Activated CD8-positive, alpha-beta T cell treated with anti-CD3 and anti-CD28 coated beads for 36 hours (primary cell): ENCODE data around the gene CXXC4. TPM values are rescaled to one million over a fixed set of nuclear protein-coding genes. Genes with fewer than 3 reads are reported as not detected.

Source experiments
- ATAC-seq: fragments of 200-7000 bp; cut with Tn5 transposase; one replicate; pipeline ENCODE4 v1.10.0; 2021; ENCODE audit warnings: mild to moderate bottlenecking, moderate library complexity
- CTCF ChIA-PET: fragments of 350-600 bp; sonication (Branson Sonifier 250); formaldehyde crosslinking; loops from one replicate; lab custom pipeline; 2021; ENCODE audit warnings: antibody characterized with exemption; lab: Charles Lee
- POLR2A ChIA-PET: fragments of 350-600 bp; sonication (Branson Sonifier 250); formaldehyde crosslinking; loops from one replicate; lab custom pipeline; 2021; ENCODE audit warnings: antibody characterized with exemption; lab: Charles Lee
- DNase-seq: peaks from one replicate; pipeline ENCODE4 v3.0.0-alpha.2; 2020
- H3K27ac Mint-ChIP-seq: one replicate; pipeline ENCODE4 v1.8.0; 2021; ENCODE audit warnings: mild to moderate bottlenecking, mixed read lengths
- H3K27me3 Mint-ChIP-seq: one replicate; pipeline ENCODE4 v1.8.0; 2021; ENCODE audit warnings: mixed read lengths
- H3K36me3 Mint-ChIP-seq: one replicate; pipeline ENCODE4 v1.8.0; 2021; ENCODE audit warnings: low read depth, mixed read lengths
- H3K4me1 Mint-ChIP-seq: one replicate; pipeline ENCODE4 v1.8.0; 2021; ENCODE audit warnings: low read depth, mixed read lengths
- H3K4me3 Mint-ChIP-seq: one replicate; pipeline ENCODE4 v1.8.0; 2021; ENCODE audit warnings: mild to moderate bottlenecking, moderate library complexity, mixed read lengths
- H3K9me3 Mint-ChIP-seq: one replicate; pipeline ENCODE4 v1.8.0; 2021; ENCODE audit warnings: mixed read lengths
- intact Hi-C: fragments of 100-400 bp; cut with micrococcal nuclease; formaldehyde crosslinking; loops from one replicate; pipeline ENCODE4 v1.10.0; 2022
- total RNA-seq, 2 experiments: library from RNA; stranded (reverse); gene quantifications; one replicate each; pipeline ENCODE4 v1.2.3, GENCODE V29; 2021
- TF ChIP-seq, protein P1 (sequence below): fragments of 200-600 bp; IDR thresholded peaks from one replicate; pipeline ENCODE4 v1.8.0; 2022; ENCODE audit warnings: antibody characterized with exemption, mild to moderate bottlenecking

Gene CXXC4
- total RNA-seq, 2 experiments from 2014 or later = not detected

GRCh38 chr4:104524591-104524990 lies 29.9 kb upstream of the CXXC4 start:
- Mint-ChIP-seq H3K27ac (no peak overlapping the region), H3K36me3 (no peaks in the 10 kb centered on the region), H3K4me1 (no peaks in the 10 kb centered on the region), H3K4me3 (no peak overlapping the region), H3K9me3 (no peaks in the 10 kb centered on the region), H3K27me3 (no peaks in the 10 kb centered on the region)
- ChIA-PET CTCF (no interaction called here), POLR2A (no interaction called here)
- DNase-seq = no peak
- TF ChIP-seq, protein P1, sequence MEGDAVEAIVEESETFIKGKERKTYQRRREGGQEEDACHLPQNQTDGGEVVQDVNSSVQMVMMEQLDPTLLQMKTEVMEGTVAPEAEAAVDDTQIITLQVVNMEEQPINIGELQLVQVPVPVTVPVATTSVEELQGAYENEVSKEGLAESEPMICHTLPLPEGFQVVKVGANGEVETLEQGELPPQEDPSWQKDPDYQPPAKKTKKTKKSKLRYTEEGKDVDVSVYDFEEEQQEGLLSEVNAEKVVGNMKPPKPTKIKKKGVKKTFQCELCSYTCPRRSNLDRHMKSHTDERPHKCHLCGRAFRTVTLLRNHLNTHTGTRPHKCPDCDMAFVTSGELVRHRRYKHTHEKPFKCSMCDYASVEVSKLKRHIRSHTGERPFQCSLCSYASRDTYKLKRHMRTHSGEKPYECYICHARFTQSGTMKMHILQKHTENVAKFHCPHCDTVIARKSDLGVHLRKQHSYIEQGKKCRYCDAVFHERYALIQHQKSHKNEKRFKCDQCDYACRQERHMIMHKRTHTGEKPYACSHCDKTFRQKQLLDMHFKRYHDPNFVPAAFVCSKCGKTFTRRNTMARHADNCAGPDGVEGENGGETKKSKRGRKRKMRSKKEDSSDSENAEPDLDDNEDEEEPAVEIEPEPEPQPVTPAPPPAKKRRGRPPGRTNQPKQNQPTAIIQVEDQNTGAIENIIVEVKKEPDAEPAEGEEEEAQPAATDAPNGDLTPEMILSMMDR = no peak
- intact Hi-C loops = no loop called here
- no peak for ATAC-seq

- intact Hi-C loops = no loop called here
Observed at GRCh38 chr4:104524026-104524425, 29.3 kb upstream of the CXXC4 start.

DNA sequence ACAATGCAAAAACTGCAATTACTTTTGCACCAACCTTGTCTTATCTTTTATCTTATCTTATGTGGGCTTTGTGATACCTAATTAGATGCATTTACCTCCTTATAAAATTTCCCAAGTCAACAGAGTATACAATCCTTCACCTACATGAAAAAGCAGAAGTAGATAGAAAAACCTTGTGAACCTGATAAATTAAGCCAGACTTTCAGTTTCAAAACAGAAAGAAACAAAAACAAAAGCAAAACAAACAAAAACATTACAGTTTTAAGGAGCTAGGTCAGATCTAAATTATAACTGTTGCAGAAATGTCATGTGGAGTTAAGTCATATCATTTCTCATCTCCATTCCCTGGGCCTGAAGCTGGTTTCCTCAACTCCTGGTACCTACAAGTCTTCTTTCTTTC lies 24.9 kb upstream of the CXXC4 start:
- H3K4me1 Mint-ChIP-seq = no peaks in the 10 kb centered on the region

More at GRCh38 chr4:104524026-104524425, 29.3 kb upstream of the CXXC4 start:
- Mint-ChIP-seq H3K4me1 (no peaks in the 10 kb centered on the region), H3K9me3 (no peaks in the 10 kb centered on the region), H3K36me3 (no peaks in the 10 kb centered on the region), H3K27me3 (no peaks in the 10 kb centered on the region), H3K27ac (no peak overlapping the region), H3K4me3 (no peak overlapping the region)
- ATAC-seq = no peak
- no peak for DNase-seq
- ChIA-PET CTCF (no interaction called here), POLR2A (no interaction called here)
- TF ChIP-seq, protein P1 = no peak

GRCh38 chr4:104516884-104517283 lies 22.2 kb upstream of the CXXC4 start:
- TF ChIP-seq, protein P1 = no peak
- DNase-seq (no peak), ATAC-seq (no peak)
- ChIA-PET CTCF (no interaction called here), POLR2A (no interaction called here)
- H3K27ac Mint-ChIP-seq = no peak overlapping the region
- no peaks in the 10 kb centered on the region for H3K27me3 Mint-ChIP-seq
- H3K9me3 Mint-ChIP-seq = no peaks in the 10 kb centered on the region
- H3K4me3 Mint-ChIP-seq = no peak overlapping the region
- H3K36me3 Mint-ChIP-seq = no peaks in the 10 kb centered on the region
- H3K4me1 Mint-ChIP-seq = no peaks in the 10 kb centered on the region
- intact Hi-C loops = no loop called here

More for the DNA sequence above, 24.9 kb upstream of the CXXC4 start:
- no peak overlapping the region for H3K4me3 Mint-ChIP-seq
- ChIA-PET POLR2A (no interaction called here), CTCF (no interaction called here)
- no peaks in the 10 kb centered on the region for H3K27me3 Mint-ChIP-seq
- TF ChIP-seq, protein P1 = no peak
- DNase-seq (no peak), ATAC-seq (no peak)
- H3K9me3 Mint-ChIP-seq = no peaks in the 10 kb centered on the region
- no peaks in the 10 kb centered on the region for H3K36me3 Mint-ChIP-seq
- intact Hi-C loops = no loop called here
- H3K27ac Mint-ChIP-seq = no peak overlapping the region

DNA sequence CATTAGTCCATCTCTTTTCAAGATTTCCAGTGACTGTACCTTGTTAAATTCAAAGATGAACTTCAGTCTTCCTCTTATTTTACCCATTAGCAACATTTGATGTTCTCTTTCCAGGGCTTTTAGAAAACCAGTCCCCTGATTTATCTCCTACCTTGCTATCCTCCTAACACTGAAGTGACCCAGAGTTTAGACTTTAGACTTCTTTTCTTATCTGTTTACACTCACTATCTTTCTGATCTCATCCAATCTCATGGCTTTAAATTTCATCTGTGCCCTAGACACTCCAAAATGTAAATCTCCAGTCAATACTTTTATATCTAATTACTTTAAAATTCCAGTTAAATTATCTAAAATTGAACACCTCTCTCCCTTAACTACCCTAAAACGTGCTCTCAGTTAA lies 13.5 kb upstream of the CXXC4 start:
- ChIA-PET POLR2A (no interaction called here), CTCF (no interaction called here)
- no peaks in the 10 kb centered on the region for H3K4me1 Mint-ChIP-seq
- peaks cover 2% of the 10 kb centered on the region for H3K27me3 Mint-ChIP-seq
- H3K9me3 Mint-ChIP-seq = no peaks in the 10 kb centered on the region
- H3K36me3 Mint-ChIP-seq = no peaks in the 10 kb centered on the region
- TF ChIP-seq, protein P1 = no peak
- DNase-seq (no peak), ATAC-seq (no peak)
- no peak overlapping the region for H3K4me3 Mint-ChIP-seq
- H3K27ac Mint-ChIP-seq = no peak overlapping the region
- intact Hi-C loops = no loop called here
